K562 treated with DMSO at 1 percent for 48 hours (cell line): ENCODE data around the gene FAM204A. TPM values are rescaled to one million over a fixed set of nuclear protein-coding genes. Genes with fewer than 3 reads are reported as not detected.

Experiments used
- total RNA-seq: library from RNA; unstranded; fragments of 300-600 nt; gene quantifications from 2 replicates; pipeline ENCODE4 v1.2.3, GENCODE V29; 2022; ENCODE audit warnings: low replicate concordance; ENCODE audit errors: extremely low read depth

The FAM204A gene
- not detected in 2 replicates for total RNA-seq

GRCh38 chr10:118341791-118342637, at the start of gene FAM204A:
Gene FAM204A (minus strand): TSS chr10:118342324. CDS start chr10:118336415, 5,909 bp downstream.

